ENCODE measurements around the gene MLEC. TPM values are rescaled to one million over a fixed set of nuclear protein-coding genes. Genes with fewer than 3 reads are reported as not detected.

The MLEC gene
- polyA plus RNA-seq, 1 experiment = 34.3 TPM

DNA sequence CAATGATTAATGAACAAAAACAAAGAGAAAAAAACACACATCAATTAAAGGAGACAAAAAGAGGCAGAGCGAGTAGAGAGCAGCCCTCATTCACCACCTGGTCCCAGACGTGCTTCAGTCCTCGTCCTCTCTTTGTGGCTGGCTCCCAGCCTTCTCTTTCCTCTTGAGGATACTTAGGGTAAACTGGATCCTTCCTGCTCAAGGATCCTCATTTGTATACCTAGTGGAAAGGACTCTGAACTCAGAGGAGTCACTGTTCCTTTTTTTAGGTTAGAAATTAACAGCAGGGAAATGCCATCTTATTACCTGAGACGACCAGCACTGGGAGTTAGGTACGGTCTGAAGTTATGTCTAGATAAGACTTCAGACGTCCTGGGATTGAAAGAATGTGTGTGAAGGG, 9.7 kb downstream of the MLEC start:
- Histone ChIP-seq H3K4me3 (ENCODE audit: low read depth, low read length) (no peak overlapping the region), H3K27me3 (ENCODE audit: control insufficient read depth, insufficient read depth, low read length) (no peaks in the 10 kb centered on the region), H3K36me3 (ENCODE audit: control insufficient read depth, insufficient read depth, low read length) (peaks cover 27% of the 10 kb centered on the region)
- POLR2A ChIA-PET = no interaction called here
- DNase-seq (ENCODE audit: low read depth) = no peak
- TF ChIP-seq, protein P1, sequence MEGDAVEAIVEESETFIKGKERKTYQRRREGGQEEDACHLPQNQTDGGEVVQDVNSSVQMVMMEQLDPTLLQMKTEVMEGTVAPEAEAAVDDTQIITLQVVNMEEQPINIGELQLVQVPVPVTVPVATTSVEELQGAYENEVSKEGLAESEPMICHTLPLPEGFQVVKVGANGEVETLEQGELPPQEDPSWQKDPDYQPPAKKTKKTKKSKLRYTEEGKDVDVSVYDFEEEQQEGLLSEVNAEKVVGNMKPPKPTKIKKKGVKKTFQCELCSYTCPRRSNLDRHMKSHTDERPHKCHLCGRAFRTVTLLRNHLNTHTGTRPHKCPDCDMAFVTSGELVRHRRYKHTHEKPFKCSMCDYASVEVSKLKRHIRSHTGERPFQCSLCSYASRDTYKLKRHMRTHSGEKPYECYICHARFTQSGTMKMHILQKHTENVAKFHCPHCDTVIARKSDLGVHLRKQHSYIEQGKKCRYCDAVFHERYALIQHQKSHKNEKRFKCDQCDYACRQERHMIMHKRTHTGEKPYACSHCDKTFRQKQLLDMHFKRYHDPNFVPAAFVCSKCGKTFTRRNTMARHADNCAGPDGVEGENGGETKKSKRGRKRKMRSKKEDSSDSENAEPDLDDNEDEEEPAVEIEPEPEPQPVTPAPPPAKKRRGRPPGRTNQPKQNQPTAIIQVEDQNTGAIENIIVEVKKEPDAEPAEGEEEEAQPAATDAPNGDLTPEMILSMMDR (IDR thresholded peaks at IDR 0.05; ENCODE audit: insufficient read depth, low read depth, low read length) = no peak
- CTCF ChIA-PET = no interaction called here

DNA sequence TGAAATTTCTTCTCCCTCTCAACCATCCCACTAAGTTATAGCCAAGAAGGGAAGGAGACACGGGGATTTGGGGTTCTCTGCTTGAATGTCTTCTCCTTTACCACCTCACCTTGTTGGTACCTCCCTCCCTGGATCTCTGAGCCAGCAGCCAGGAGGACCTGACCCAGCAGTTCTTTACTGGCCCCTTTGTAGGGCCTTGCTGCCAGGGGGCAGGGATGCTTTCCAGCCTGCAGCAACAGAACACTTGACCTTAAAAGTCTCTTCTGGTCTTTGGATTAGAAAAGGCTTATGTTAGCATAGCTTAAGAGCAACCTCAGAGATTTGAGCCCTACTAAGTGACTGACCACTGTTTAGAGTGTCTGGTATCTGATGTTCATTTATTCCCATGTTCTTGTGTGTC, 10.4 kb downstream of the MLEC start:
- ChIA-PET CTCF (interaction anchor here (0.7 to 1.8 kb wide), 2 partner anchors 12 to 13 kb away, joined by 3 to 6 read pairs; partner anchors contain the start of gene UNC119B), POLR2A (no interaction called here)

DNA sequence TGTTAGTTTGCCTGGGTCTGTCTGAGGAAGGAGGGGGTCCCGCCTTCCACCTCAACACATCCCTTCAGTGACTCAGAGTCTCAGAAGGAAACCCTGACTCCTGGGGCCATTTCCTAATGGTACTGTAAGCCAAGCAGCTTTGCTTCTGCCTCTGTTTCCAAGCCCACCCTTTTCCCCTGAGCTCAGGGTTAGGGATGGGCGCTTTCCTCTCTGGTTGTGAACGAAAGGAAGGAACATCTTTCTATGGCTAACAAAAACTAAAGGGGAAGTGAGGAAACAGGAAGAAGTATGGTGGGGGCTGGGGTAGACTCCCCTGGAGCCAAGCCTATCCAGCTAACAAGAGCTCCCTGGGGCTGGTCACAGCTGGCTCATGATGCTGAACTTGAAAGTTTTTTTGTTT, 11.7 kb downstream of the MLEC start:
- peaks cover 29% of the 10 kb centered on the region for H3K36me3 ChIP-seq (ENCODE audit: control insufficient read depth, insufficient read depth, low read length)
- no peak for DNase-seq (ENCODE audit: low read depth)
- no peak overlapping the region for H3K4me3 ChIP-seq (ENCODE audit: low read depth, low read length)
- no peaks in the 10 kb centered on the region for H3K27me3 ChIP-seq (ENCODE audit: control insufficient read depth, insufficient read depth, low read length)
- ChIA-PET POLR2A (no interaction called here), CTCF (interaction anchor here (0.5 to 1.8 kb wide), 5 partner anchors 11 to 115 kb away, joined by 3 to 6 read pairs (median 5); partner anchors contain the start of gene UNC119B)
- TF ChIP-seq, protein P1 (IDR thresholded peaks at IDR 0.05; ENCODE audit: insufficient read depth, low read depth, low read length) = no peak

More for the DNA sequence above, 10.4 kb downstream of the MLEC start:
- Histone ChIP-seq H3K27me3 (ENCODE audit: control insufficient read depth, insufficient read depth, low read length) (no peaks in the 10 kb centered on the region), H3K4me3 (ENCODE audit: low read depth, low read length) (no peak overlapping the region), H3K36me3 (ENCODE audit: control insufficient read depth, insufficient read depth, low read length) (peaks cover 27% of the 10 kb centered on the region)
- DNase-seq (ENCODE audit: low read depth) = no peak
- TF ChIP-seq, protein P1 (IDR thresholded peaks at IDR 0.05; ENCODE audit: insufficient read depth, low read depth, low read length) = no peak

DNA sequence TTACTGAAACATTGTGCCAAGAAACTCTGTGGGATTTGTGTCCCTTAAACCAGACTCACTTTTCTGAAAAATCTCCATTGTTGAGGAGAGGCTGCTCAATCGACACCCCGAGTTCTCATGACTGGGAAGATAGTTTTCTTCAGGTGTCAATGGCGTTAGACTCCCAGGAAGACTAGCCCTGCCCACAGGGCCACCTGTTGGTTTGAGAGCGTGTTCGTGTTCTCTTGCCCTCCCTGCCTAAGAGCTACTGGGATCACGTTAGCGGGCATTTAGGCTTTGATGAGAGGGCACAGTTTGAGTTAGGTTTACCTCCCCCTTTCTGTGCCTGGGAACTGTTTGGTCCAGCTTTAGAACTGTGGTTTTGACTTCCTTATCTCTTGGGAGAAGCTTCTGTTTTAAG, 12.6 kb downstream of the MLEC start:
- TF ChIP-seq, protein P1 (IDR thresholded peaks at IDR 0.05; ENCODE audit: insufficient read depth, low read depth, low read length) = no peak
- H3K36me3 ChIP-seq (ENCODE audit: control insufficient read depth, insufficient read depth, low read length) = peaks cover 29% of the 10 kb centered on the region
- H3K4me3 ChIP-seq (ENCODE audit: low read depth, low read length) = no peak overlapping the region
- ChIA-PET POLR2A (no interaction called here), CTCF (interaction anchor here (1.8 kb wide), 1 partner anchor 116 kb away, joined by 5 read pairs; no protein-coding TSS in a partner anchor)
- H3K27me3 ChIP-seq (ENCODE audit: control insufficient read depth, insufficient read depth, low read length) = no peaks in the 10 kb centered on the region
- DNase-seq (ENCODE audit: low read depth) = no peak

DNA sequence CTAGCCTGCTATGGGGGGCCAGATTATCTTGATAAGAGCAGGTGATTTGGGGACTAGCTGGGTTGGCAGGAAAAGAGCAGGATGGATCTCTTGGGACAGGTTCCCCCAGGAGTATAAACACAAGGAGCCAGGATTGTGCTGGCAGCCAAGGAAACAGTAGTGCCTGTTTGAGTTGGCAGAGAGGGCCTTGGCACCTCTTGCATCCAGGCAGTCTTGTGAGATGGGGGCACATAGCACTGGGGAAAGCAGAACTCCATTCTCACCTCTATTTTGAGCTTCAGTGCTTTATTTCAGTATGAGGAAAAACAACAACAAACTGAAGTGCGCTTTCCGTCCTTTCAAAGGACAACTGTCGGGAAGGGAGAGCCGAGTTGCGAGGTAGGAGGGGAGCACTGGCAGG, 13.9 kb downstream of the MLEC start:
- H3K36me3 ChIP-seq (ENCODE audit: control insufficient read depth, insufficient read depth, low read length) = peaks cover 24% of the 10 kb centered on the region
- H3K27me3 ChIP-seq (ENCODE audit: control insufficient read depth, insufficient read depth, low read length) = no peaks in the 10 kb centered on the region
- TF ChIP-seq, protein P1 (IDR thresholded peaks at IDR 0.05; ENCODE audit: insufficient read depth, low read depth, low read length) = no peak
- H3K4me3 ChIP-seq (ENCODE audit: low read depth, low read length) = no peak overlapping the region
- no peak for DNase-seq (ENCODE audit: low read depth)
- POLR2A ChIA-PET = no interaction called here
- CTCF ChIA-PET = interaction anchor here (0.5 to 0.6 kb wide), 2 partner anchors 194 to 1533 kb away, joined by 3 to 5 read pairs; no protein-coding TSS in a partner anchor
